Activated T-cell treated with anti-CD3 and anti-CD28 coated beads, Interleukin-2, amount 50 U/mL, for 1 hour (primary cell): Measurements from ENCODE around the gene SLC11A1.

Source experiments
- DNase-seq: peaks from one replicate; pipeline ENCODE4 v3.0.0-alpha.2; 2020

The SLC11A1 gene

GRCh38 chr2:218406209-218406948 lies 24.3 kb downstream of the SLC11A1 start:
- peak; percentile 92 for DNase-seq

DNA sequence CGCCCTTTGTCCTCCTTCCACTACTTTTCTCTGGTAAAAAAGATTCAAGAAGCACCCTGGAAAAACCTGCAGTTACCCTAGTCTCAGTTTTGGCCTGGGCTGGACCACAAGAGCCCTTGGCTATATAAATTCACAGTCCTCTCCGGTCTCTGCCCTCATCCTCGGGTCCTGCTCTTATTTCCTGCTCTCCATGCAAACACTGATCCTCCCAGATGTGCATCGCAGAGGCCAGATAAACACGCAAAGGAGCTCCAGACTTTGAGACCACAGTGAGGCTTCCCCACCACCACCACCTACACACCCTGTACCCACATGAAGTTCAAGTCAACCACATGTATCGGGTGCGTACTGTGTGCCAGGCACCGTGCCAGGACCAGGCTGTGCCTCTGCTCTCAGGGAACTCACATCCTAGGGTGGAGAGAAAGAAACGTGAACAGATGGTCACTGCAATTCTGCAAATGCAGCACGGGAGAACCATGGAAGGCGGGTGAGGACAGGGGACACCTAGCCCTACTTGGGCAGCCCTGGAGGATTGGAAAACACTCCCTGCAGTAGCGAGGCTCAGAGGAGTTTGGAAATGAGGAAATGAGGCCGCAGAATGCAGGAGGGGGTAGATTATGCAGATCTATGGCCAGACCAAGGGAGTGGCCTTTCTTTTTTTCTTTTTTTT lies 25.0 kb downstream of the SLC11A1 start:
- DNase-seq = peak; percentile 72

GRCh38 chr2:218407717-218408116 lies 25.6 kb downstream of the SLC11A1 start:
- DNase-seq = no peak

- no peak for DNase-seq
These were observed 36.2 kb downstream of the SLC11A1 start for GRCh38 chr2:218418321-218418716.

DNA sequence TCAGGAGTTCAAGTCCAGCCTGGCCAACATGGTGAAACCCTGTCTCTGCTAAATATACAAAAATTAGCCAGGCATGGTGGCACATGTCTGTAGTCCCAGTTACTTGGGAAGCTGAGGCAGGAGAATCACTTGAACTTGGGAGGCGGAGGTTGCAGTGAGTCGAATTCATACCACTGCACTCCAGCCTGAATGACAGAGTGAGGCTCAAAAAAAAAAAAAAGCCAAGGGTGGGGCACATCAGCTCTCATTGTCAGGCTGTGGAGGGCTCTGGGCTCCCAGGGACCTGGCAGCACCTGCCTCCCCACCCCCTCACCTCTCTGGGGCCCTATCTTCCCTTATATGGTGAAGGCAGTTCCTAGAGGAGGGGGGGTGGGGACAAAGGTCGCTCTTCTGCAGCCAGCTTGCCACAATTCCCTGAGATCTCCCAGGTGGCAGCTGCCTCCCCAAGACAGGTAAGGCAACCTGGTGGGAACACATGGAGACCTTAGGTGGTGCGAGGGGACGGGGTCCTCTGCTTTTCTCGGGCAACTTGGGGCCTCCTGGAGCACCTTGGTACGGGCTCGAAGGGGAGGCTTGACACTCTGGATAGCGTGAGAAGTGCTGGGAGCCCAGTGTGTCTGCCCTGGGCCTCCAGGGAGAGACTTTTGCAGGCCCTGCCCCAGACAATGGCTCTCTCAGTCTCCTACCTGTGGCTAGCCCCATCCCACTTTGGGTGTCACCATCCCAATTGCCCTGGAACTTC lies 36.8 kb downstream of the SLC11A1 start, which contains the start of gene VIL1:
Gene VIL1 (plus strand): TSS at position 407 of the 742 bp plus-strand sequence. CDS start 4,656 bp downstream, outside the sequence.
- no peak for DNase-seq

DNA sequence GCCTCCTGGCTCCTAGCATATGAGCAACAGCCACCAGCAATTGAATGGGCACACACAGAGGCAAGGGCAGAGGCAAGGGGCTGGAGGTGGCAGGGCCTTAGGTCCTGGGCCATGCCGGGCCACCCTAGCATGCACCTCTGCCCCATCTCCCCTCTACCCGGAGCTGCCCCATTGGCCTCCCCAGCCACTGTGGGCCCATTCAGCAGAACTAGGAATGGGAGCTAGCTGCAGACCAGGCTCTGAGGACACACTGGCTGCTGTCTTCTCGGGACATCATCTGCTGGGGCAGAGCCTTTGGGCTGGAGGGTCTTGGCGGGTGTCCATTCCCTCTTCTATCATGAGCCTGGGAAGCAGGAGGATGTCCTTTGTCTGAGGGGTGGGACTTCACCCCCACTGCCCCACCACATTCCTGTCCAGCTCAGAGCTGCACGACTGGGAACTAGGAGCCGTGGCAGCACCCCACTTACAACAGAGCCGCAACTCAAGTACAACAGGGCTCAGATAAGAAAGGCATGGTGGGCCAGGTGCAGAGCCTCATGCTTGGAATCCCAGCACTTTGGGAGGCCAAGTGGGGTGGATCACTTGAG lies 37.6 kb downstream of the SLC11A1 start:
- DNase-seq = no peak

GRCh38 chr2:218421027-218421426 lies 39.0 kb downstream of the SLC11A1 start:
- no peak for DNase-seq

DNA sequence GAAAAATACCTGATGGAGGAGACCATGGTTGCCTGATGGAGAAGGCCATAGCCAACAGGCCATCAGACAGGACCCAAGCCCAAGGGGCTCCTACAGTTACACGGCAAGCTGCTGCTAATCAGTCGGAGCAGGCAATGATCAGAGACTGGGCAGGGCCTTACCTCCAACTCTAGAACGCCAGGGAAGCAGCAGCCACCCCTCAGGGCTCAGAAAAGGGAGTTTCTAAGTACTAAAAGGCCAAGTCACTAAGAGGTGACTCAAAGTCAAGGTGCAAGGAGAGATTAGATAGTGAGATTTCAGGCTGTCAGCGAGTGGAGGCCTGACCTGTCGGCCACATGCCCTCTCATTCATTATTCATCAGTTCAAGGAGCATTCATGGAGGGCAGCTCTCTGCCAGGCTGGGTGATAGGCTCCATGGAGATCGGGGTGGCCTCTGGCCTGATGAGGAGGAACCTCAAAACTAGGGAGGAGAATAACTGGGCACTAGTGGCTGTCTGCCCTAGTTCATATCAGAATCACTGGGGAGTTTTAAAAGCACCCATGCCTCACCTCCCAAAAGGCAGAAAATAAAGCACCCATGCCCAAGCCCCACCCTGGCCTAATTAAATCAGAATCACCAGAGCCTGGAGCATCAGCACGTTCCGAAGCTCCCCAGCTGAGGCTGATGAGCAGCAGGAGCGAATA lies 40.5 kb downstream of the SLC11A1 start:
- DNase-seq = no peak

GRCh38 chr2:218423584-218423983 lies 41.5 kb downstream of the SLC11A1 start:
- DNase-seq = no peak

- no peak for DNase-seq
These were observed 43.5 kb downstream of the SLC11A1 start for GRCh38 chr2:218425531-218425930.

GRCh38 chr2:218427741-218428140 lies 45.7 kb downstream of the SLC11A1 start:
- DNase-seq = no peak

- no peak for DNase-seq
These were observed 46.9 kb downstream of the SLC11A1 start for GRCh38 chr2:218428846-218429558.

DNA sequence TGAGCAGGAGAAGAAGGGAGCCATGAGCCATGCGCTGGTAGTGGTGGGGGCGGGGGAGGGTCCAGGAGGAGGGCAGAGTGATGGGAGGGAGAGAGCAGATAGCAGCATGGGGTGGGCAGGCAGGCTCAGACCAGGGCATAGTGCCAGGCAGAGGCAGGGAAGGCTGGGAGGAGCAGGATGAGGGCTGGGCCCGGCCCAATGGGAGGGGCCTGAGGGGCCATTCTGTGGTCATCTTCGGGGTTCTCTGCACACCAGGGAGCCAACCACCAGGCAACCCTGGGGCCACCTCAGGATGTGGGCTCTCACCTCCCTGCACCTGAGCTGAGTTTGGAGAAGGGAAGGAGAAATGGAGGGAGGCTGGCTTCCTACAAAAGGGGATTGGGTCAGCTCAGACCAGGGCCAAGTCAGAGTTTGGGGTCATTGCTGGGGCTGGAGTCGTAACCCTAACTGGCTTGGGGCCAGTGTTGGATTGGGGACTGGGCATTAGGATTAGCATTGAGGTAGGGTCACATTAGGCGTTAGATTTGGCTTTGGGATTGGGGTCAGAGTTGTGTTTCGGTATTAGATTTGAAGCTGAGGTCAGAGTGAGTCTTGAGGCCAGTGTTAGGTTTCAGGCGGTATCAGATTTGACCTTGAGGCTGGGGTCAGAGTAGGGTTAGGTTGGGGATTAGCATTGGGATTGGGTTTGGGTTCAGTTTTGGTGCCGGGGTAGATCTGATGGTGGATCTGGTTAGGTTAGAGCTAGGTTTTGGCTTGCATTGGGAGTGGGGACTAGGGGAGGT lies 48.0 kb downstream of the SLC11A1 start:
- DNase-seq = no peak

DNA sequence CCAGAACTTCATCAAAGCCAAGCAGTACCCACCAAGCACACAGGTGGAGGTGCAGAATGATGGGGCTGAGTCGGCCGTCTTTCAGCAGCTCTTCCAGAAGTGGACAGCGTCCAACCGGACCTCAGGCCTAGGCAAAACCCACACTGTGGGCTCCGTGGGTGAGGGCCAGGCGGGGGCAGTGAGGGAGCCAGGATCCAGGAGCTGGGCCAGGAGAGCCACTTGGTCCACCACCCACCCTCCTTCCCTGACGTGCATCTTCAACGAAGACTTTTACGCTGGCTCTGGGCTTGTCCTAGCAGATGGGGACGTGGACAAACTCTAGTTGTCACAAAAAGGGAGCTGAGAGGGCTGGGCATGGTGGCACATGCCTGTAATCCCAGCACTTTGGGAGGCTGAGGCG lies 48.6 kb downstream of the SLC11A1 start:
- DNase-seq = no peak

GRCh38 chr2:218431878-218432277 lies 49.8 kb downstream of the SLC11A1 start:
- DNase-seq = no peak

DNA sequence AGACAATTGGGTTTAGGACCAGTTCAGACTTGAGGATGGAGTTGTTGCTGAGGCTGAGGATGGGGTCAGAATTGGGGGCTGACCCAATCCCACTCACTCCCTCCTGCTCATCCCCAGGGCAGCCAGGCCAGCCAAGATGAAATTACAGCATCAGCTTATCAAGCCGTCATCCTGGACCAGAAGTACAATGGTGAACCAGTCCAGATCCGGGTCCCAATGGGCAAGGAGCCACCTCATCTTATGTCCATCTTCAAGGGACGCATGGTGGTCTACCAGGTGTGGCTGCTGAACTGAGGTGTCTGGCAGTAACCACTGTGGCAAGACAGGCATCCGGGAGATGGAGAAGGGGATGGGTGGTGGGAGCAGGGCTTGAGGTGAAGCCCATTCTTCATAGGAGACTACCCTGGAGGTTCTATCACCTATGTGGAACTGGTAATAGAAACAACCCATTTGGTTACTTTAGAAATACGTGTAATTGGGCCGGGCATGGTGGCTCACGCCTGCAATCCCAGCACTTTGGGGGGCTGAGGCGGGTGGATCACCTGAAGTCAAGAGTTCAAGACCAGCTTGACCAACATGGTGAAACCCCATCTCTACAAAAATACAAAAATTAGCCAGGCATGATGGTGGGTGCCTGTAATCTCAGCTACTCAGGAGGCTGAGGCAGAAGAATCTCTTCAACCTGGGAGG lies 50.7 kb downstream of the SLC11A1 start:
- DNase-seq = no peak

DNA sequence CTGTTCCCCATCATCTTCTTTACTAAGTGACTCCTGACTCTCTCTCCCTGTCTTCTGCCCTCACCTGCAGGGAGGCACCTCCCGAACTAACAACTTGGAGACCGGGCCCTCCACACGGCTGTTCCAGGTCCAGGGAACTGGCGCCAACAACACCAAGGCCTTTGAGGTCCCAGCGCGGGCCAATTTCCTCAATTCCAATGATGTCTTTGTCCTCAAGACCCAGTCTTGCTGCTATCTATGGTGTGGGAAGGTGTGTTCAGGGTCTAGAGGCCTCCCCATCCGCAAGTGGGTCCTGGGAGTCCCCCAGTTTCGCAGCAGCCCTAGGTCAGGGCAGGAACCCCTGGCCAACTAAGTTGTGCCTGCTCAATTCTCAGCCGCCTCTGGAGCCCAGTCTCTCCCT lies 52.4 kb downstream of the SLC11A1 start:
- no peak for DNase-seq

GRCh38 chr2:218435003-218435982 lies 53.2 kb downstream of the SLC11A1 start:
- no peak for DNase-seq

DNA sequence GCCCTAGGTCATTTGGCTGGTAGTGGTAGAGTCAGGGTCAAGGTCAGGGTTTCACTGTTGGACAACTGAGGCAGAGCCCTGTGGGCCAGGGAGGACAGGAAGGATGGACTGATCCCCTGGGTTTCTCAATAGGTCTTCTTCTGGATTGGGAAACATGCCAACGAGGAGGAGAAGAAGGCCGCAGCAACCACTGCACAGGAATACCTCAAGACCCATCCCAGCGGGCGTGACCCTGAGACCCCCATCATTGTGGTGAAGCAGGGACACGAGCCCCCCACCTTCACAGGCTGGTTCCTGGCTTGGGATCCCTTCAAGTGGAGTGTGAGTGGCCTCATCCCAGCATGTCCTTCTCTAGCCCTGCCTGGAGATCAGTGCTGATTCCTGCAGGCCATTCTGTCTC lies 54.9 kb downstream of the SLC11A1 start:
- no peak for DNase-seq
